ENCODE data around the gene PPL. TPM values are rescaled to one million over a fixed set of nuclear protein-coding genes. Genes with fewer than 3 reads are reported as not detected.
A peak's percentile ranks its signal among the peaks of the same experiment; 100 is the strongest.
"Not testable (repeated sequence)": the region's sequence is repeated elsewhere in the genome, so short reads cannot be mapped to it uniquely, and the experiment has no call there.

Gene PPL
- total RNA-seq, 1 donor, result 0.86 TPM

- H3K4me3 ChIP-seq (ENCODE audit: low read depth, low read length), result no peak overlapping the region
- DNase-seq (ENCODE audit: low read depth), result no peak
- TF ChIP-seq, protein P1, sequence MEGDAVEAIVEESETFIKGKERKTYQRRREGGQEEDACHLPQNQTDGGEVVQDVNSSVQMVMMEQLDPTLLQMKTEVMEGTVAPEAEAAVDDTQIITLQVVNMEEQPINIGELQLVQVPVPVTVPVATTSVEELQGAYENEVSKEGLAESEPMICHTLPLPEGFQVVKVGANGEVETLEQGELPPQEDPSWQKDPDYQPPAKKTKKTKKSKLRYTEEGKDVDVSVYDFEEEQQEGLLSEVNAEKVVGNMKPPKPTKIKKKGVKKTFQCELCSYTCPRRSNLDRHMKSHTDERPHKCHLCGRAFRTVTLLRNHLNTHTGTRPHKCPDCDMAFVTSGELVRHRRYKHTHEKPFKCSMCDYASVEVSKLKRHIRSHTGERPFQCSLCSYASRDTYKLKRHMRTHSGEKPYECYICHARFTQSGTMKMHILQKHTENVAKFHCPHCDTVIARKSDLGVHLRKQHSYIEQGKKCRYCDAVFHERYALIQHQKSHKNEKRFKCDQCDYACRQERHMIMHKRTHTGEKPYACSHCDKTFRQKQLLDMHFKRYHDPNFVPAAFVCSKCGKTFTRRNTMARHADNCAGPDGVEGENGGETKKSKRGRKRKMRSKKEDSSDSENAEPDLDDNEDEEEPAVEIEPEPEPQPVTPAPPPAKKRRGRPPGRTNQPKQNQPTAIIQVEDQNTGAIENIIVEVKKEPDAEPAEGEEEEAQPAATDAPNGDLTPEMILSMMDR (IDR thresholded peaks at IDR 0.05; ENCODE audit: insufficient read depth, low read depth, low read length), result no peak
These were observed 32.0 kb upstream of the PPL start for GRCh38 chr16:4968879-4969483.

GRCh38 chr16:4968278-4968677 lies 31.3 kb upstream of the PPL start:
- DNase-seq (ENCODE audit: low read depth); H3K4me3 ChIP-seq (ENCODE audit: low read depth, low read length): not testable (repeated sequence)

DNA sequence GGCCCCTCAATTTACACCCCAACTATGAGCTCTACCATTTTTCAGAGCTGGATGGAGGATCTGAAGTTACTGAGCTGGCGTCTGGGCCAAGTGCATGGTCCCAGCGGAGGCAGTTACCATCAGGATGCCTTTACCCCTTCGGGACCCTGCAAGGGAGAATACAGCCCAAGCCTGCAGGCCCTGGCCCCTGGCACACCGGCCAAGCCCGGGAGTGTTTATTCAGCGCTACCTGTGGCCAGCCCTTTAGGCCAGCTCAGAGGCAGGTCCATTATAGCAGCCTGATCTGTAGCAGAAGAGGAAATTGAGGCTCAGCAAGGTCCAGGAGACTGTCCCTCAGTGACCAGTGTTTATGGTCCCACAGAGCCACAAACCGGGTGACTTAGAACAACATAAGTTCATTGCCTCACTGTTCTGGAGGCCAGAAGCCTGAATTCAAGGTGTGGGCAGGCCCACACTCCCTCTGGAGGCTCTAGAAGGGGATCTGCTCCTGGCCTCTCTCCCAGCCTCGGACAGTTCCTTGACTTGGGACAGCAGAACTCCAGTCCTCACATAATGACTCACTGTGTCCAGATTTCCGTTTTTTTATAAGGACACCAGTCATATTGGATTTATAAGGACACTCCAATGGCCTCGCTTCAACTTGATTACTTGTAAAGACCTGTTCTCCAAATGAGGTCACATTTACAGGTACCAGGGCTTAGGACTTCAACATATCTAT lies 29.9 kb upstream of the PPL start:
- DNase-seq (ENCODE audit: low read depth), result no peak
- H3K4me3 ChIP-seq (ENCODE audit: low read depth, low read length), result no peak overlapping the region
- TF ChIP-seq, protein P1 (IDR thresholded peaks at IDR 0.05; ENCODE audit: insufficient read depth, low read depth, low read length), result no peak

GRCh38 chr16:4963527-4963926 lies 26.6 kb upstream of the PPL start:
- not testable (repeated sequence) for H3K4me3 ChIP-seq (ENCODE audit: low read depth, low read length)

GRCh38 chr16:4962716-4963115 lies 25.8 kb upstream of the PPL start:
- TF ChIP-seq, protein P1 (IDR thresholded peaks at IDR 0.05; ENCODE audit: insufficient read depth, low read depth, low read length), result no peak
- no peak overlapping the region for H3K4me3 ChIP-seq (ENCODE audit: low read depth, low read length)
- no peak for DNase-seq (ENCODE audit: low read depth)

More at GRCh38 chr16:4963527-4963926, 26.6 kb upstream of the PPL start:
- DNase-seq (ENCODE audit: low read depth), result not testable (repeated sequence)

GRCh38 chr16:4960579-4960978 lies 23.6 kb upstream of the PPL start:
- TF ChIP-seq, protein P1 (IDR thresholded peaks at IDR 0.05; ENCODE audit: insufficient read depth, low read depth, low read length), result no peak
- H3K4me3 ChIP-seq (ENCODE audit: low read depth, low read length), result no peak overlapping the region
- no peak for DNase-seq (ENCODE audit: low read depth)

- DNase-seq (ENCODE audit: low read depth), result no peak
- TF ChIP-seq, protein P1 (IDR thresholded peaks at IDR 0.05; ENCODE audit: insufficient read depth, low read depth, low read length), result no peak
- H3K4me3 ChIP-seq (ENCODE audit: low read depth, low read length), result peak overlapping the region; percentile 51
These were observed 21.8 kb upstream of the PPL start for GRCh38 chr16:4958510-4959438.

All from fibroblast of villous mesenchyme (primary cell).